ENCODE results near the gene ATP2A2. TPM values are rescaled to one million over a fixed set of nuclear protein-coding genes. Genes with fewer than 3 reads are reported as not detected.
"Not testable (repeated sequence)": the region's sequence is repeated elsewhere in the genome, so short reads cannot be mapped to it uniquely, and the experiment has no call there.

Gene ATP2A2
- total RNA-seq, 2 donors from 2014 or later: 52.7 to 61.6 TPM

- Histone ChIP-seq H3K4me1 (peaks cover 16% of the 10 kb centered on the region), H3K9me3 (no peaks in the 10 kb centered on the region), H3K27me3 (no peaks in the 10 kb centered on the region), H3K36me3 (replicated peaks in 1 of 2; ENCODE audit: insufficient read depth in 1 of 2, low read depth in 2 of 2) (peaks cover 0 to 35% of the 10 kb centered on the region in 2 donors), H3K4me3 (no peak overlapping the region), H3K27ac (no peak overlapping the region)
- intact Hi-C loops (cut with DNase I): no loop called here
- DNase-seq: no peak
- ATAC-seq: no peak
- TF ChIP-seq POLR2A (IDR thresholded peaks at IDR 0.05) (no peak), CTCF (IDR thresholded peaks at IDR 0.05) (no peak)
- 69 to 85% methylated on average over 4 of the region's 4 CpGs for WGBS, 2 donors
Observed at GRCh38 chr12:110335481-110336045, 54.5 kb downstream of the ATP2A2 start.

DNA sequence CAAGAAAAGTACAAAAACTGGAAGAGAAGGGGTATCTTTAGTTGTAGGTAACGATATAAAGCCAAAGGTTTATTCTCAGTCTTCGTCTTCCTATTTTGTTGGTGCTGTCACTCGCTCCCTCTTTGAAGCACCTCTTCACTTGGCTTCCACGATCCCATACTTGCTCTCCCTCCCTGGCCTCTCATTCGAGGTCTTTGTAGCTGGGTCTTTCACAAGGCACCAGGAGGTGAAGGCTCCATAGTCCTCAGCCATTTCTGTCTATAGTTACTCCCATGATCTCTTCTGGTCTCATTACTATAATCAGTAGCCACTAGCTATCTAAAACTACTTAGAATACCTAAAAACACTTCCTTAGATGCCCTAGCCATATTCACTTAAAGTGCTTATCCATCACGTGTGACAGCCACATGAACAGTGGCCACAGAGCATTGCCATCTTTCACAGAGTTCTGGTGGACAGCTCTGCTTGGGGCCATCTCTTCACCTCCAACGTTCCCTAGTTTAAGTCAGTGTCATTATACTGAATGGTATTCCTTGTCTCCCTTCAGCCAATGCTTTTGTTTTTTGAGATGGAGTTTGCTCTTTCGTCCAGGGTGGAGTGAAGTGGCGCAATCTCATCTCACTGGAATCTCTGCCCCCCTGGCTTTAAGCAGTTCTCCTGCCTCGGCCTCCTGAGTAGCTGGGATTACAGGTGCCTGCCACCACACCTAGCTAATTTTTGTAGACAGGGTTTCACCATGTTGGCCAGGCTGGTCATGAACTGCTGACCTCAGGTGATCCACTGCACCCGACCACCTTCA lies 57.1 kb downstream of the ATP2A2 start:
- no peak overlapping the region for H3K4me3 ChIP-seq
- H3K4me1 ChIP-seq: peaks cover 16% of the 10 kb centered on the region
- peaks cover 8 to 49% of the 10 kb centered on the region in 2 donors for H3K36me3 ChIP-seq (replicated peaks in 1 of 2; ENCODE audit: insufficient read depth in 1 of 2, low read depth in 2 of 2)
- intact Hi-C loops (cut with DNase I): no loop called here
- no peaks in the 10 kb centered on the region for H3K9me3 ChIP-seq
- no peaks in the 10 kb centered on the region for H3K27me3 ChIP-seq
- no peak for TF ChIP-seq POLR2A (IDR thresholded peaks at IDR 0.05)
- TF ChIP-seq CTCF (IDR thresholded peaks at IDR 0.05): no peak
- DNase-seq (no peak), ATAC-seq (no peak)
- 88 to 92% methylated on average over 11 of the region's 11 CpGs for WGBS, 2 donors
- H3K27ac ChIP-seq: no peak overlapping the region

DNA sequence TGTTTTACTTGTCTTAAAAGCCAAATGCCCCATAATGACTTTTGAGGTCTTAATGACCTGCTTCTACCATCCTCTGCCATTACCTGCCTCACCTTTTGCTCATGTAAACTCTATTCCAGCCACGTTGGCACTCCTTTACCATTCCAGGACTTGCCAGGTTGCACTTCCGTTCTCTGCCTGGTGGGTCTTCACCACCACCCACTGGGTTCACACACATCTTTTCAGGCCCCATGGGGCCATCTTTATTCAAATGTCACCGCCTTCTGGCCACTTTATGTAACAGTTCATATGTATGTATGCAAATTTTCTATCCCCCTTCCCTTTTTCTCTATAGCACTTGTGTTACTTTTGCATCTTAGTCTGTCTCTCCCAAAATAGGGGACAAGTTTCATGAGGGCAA lies 57.7 kb downstream of the ATP2A2 start:
- ATAC-seq (no peak), DNase-seq (no peak)
- Histone ChIP-seq H3K36me3 (replicated peaks in 1 of 2; ENCODE audit: insufficient read depth in 1 of 2, low read depth in 2 of 2) (peaks cover 8 to 49% of the 10 kb centered on the region in 2 donors), H3K4me3 (no peak overlapping the region), H3K27me3 (no peaks in the 10 kb centered on the region), H3K4me1 (peaks cover 16% of the 10 kb centered on the region), H3K27ac (no peak overlapping the region), H3K9me3 (no peaks in the 10 kb centered on the region)
- 77 to 87% methylated on average over 3 of the region's 3 CpGs for WGBS, 2 donors
- intact Hi-C loops (cut with DNase I): no loop called here
- TF ChIP-seq CTCF (IDR thresholded peaks at IDR 0.05) (no peak), POLR2A (IDR thresholded peaks at IDR 0.05) (no peak)

- ATAC-seq (no peak), DNase-seq (no peak)
- peak overlapping the region in 2 of 4 donors; percentile 8 to 16 for H3K27ac ChIP-seq
- H3K36me3 ChIP-seq (replicated peaks in 1 of 2; ENCODE audit: insufficient read depth in 1 of 2, low read depth in 2 of 2): peaks cover 8 to 49% of the 10 kb centered on the region in 2 donors
- H3K4me1 ChIP-seq: peaks cover 16% of the 10 kb centered on the region
- no peak overlapping the region for H3K4me3 ChIP-seq
- 12 to 23% methylated on average over 8 of the region's 8 CpGs for WGBS, 2 donors
- no peaks in the 10 kb centered on the region for H3K27me3 ChIP-seq
- intact Hi-C loops (cut with DNase I): no loop called here
- no peak for TF ChIP-seq CTCF (IDR thresholded peaks at IDR 0.05)
- TF ChIP-seq POLR2A (IDR thresholded peaks at IDR 0.05): no peak
- H3K9me3 ChIP-seq: no peaks in the 10 kb centered on the region
Observed at GRCh38 chr12:110339184-110339952, 58.3 kb downstream of the ATP2A2 start.

DNA sequence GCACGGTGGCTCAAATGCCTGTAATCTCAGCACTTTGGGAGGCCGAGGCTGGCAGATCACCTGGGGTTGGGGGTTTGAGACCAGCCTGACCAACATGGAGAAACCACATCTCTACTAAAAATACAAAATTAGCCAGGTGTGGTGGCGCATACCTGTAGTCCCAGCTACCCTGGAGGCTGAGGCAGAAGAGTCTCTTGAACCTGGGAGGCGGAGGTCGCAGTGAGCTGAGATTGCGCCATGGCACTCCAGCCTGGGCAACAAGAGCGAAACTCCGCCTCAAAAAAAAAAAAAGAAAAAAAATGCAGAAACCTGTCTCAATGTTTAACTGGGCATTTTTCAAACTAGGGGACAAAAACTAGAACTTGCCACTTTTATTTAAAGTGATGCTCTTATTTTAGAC lies 59.2 kb downstream of the ATP2A2 start:
- H3K9me3 ChIP-seq; H3K27ac ChIP-seq; ATAC-seq; intact Hi-C loops (cut with DNase I); H3K27me3 ChIP-seq; DNase-seq; H3K4me3 ChIP-seq: not testable (repeated sequence)
- peaks cover 11 to 58% of the 10 kb centered on the region in 2 donors for H3K36me3 ChIP-seq (replicated peaks in 1 of 2; ENCODE audit: insufficient read depth in 1 of 2, low read depth in 2 of 2)
- peaks cover 16% of the 10 kb centered on the region for H3K4me1 ChIP-seq
- 86 to 91% methylated on average over 8 of the region's 8 CpGs for WGBS, 2 donors

Data from body of pancreas (tissue), 4 donors.